Measurements from ENCODE around the gene BLACAT1.

BLACAT1 gene

GRCh38 chr1:205422993-205423642 is 32.7 kb downstream of the BLACAT1 start:
- Histone ChIP-seq H3K4me2 (ENCODE audit: insufficient read depth, low read length) (no peak overlapping the region), H4K20me1 (ENCODE audit: insufficient read depth, low read length) (no peaks in the 10 kb centered on the region), H3K36me3 (ENCODE audit: insufficient read depth, low read length) (no peaks in the 10 kb centered on the region), H3K9me3 (ENCODE audit: insufficient read depth, low read length, severe bottlenecking) (no peaks in the 10 kb centered on the region), H2AFZ (ENCODE audit: low read depth, low read length) (no peak overlapping the region), H3K4me1 (ENCODE audit: insufficient read depth, low read length) (no peaks in the 10 kb centered on the region), H3K27me3 (ENCODE audit: insufficient read depth, low read length, poor library complexity) (peaks cover 41% of the 10 kb centered on the region), H3K79me2 (ENCODE audit: insufficient read depth, low read length) (no peaks in the 10 kb centered on the region), H3K27ac (ENCODE audit: low read length) (no peak overlapping the region), H3K4me3 (ENCODE audit: low read depth in 1 of 2, low read length in 2 of 2) (no peak overlapping the region), H3K9ac (ENCODE audit: low read depth, low read length) (no peak overlapping the region)
- DNase-seq, result no peak
- ATAC-seq (ENCODE audit: insufficient read depth, low read depth), result no peak
- TF ChIP-seq EZH2 (IDR thresholded peaks at IDR 0.05; ENCODE audit: borderline replicate concordance, low read depth, low read length, severe bottlenecking) (no peak), CTCF (IDR thresholded peaks at IDR 0.05; ENCODE audit: borderline replicate concordance, extremely low read depth, low read length, poor library complexity, severe bottlenecking) (no peak)

- Histone ChIP-seq H4K20me1 (ENCODE audit: insufficient read depth, low read length) (no peaks in the 10 kb centered on the region; the same call in 1 of the 2 replicates), H3K9me3 (ENCODE audit: insufficient read depth, low read length, severe bottlenecking) (no peaks in the 10 kb centered on the region), H3K27me3 (ENCODE audit: insufficient read depth, low read length, poor library complexity) (peaks cover 42% of the 10 kb centered on the region), H3K36me3 (ENCODE audit: insufficient read depth, low read length) (no peaks in the 10 kb centered on the region), H3K4me3 (ENCODE audit: low read depth in 1 of 2, low read length in 2 of 2) (no peak within 1 kb of the TSS), H2AFZ (ENCODE audit: low read depth, low read length) (no peak within 1 kb of the TSS), H3K4me2 (ENCODE audit: insufficient read depth, low read length) (no peak within 1 kb of the TSS), H3K27ac (ENCODE audit: low read length) (no peak within 1 kb of the TSS), H3K4me1 (ENCODE audit: insufficient read depth, low read length) (no peaks in the 10 kb centered on the region), H3K9ac (ENCODE audit: low read depth, low read length) (no peak within 1 kb of the TSS), H3K79me2 (ENCODE audit: insufficient read depth, low read length) (no peaks in the 10 kb centered on the region)
- TF ChIP-seq CTCF (IDR thresholded peaks at IDR 0.05; ENCODE audit: borderline replicate concordance, extremely low read depth, low read length, poor library complexity, severe bottlenecking), result no peak
- TF ChIP-seq EZH2 (IDR thresholded peaks at IDR 0.05; ENCODE audit: borderline replicate concordance, low read depth, low read length, severe bottlenecking), result no peak
- DNase-seq (no peak), ATAC-seq (ENCODE audit: insufficient read depth, low read depth) (no peak)
Observed at GRCh38 chr1:205421798-205422197, 34.0 kb downstream of the BLACAT1 start, which contains the start of gene LEMD1. TSS of gene LEMD1 (minus strand) at chr1:205422056. CDS start at chr1:205420536, 1,520 bp downstream.

- Histone ChIP-seq H4K20me1 (ENCODE audit: insufficient read depth, low read length) (no peaks in the 10 kb centered on the region; the same call in 1 of the 2 replicates), H3K27ac (ENCODE audit: low read length) (no peak overlapping the region), H3K4me3 (ENCODE audit: low read depth in 1 of 2, low read length in 2 of 2) (no peak overlapping the region), H3K27me3 (ENCODE audit: insufficient read depth, low read length, poor library complexity) (peaks cover 41% of the 10 kb centered on the region), H3K4me2 (ENCODE audit: insufficient read depth, low read length) (no peak overlapping the region), H3K79me2 (ENCODE audit: insufficient read depth, low read length) (no peaks in the 10 kb centered on the region), H3K9ac (ENCODE audit: low read depth, low read length) (no peak overlapping the region), H3K9me3 (ENCODE audit: insufficient read depth, low read length, severe bottlenecking) (no peaks in the 10 kb centered on the region), H2AFZ (ENCODE audit: low read depth, low read length) (no peak overlapping the region), H3K36me3 (ENCODE audit: insufficient read depth, low read length) (no peaks in the 10 kb centered on the region), H3K4me1 (ENCODE audit: insufficient read depth, low read length) (no peaks in the 10 kb centered on the region)
- TF ChIP-seq EZH2 (IDR thresholded peaks at IDR 0.05; ENCODE audit: borderline replicate concordance, low read depth, low read length, severe bottlenecking), result no peak
- no peak for TF ChIP-seq CTCF (IDR thresholded peaks at IDR 0.05; ENCODE audit: borderline replicate concordance, extremely low read depth, low read length, poor library complexity, severe bottlenecking)
- ATAC-seq (ENCODE audit: insufficient read depth, low read depth), result no peak
- DNase-seq, result no peak
Observed at GRCh38 chr1:205420938-205421337, 34.9 kb downstream of the BLACAT1 start.
